ENCODE data around the gene UCK1.

DNA sequence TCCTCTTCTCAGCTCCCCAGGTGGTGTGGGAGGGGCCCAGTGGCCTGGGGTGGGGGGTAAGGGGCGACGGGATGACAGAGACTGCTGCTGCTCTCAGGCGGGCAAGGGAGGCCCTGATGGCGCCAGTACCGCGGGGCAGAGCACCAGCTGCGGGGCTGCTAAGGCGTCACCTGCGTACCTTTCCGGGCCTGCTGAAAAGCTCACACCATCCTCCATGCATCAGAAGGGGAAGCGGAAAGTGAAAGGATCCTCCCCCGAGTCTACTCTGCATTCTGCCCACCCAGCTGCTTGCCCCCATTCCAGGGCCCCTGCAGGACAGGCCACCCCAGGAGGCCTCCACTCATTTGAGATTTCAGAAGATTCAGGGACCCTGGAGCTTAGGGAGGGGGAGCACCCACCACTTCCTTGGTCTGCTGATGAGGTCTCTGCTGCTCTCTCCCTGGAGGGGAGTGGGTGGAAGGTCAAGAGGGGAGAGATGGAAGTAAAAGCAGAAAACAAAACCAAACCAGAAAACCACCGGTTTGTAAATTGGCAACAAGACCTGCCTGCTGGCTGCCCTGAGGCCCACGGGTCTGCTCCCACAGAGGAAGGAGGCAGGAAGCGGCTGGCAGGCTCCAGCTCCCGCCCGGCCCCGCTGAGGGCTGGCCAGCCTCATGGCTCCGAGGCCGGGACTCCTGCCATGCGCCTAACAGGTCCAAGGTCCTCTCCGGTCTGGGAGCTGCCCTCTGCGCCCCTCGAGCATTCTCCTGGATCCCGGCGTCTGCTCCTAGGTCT, 47.9 kb upstream of the UCK1 start:
- TF ChIP-seq POLR2AphosphoS5 (IDR thresholded peaks at IDR 0.05) (no peak), EP300 (IDR thresholded peaks at IDR 0.05) (no peak), POLR2A (IDR thresholded peaks at IDR 0.05) (no peak)

Measured in stomach (tissue), 4 donors.